GM19372 (cell line): ENCODE data around the gene IGBP1.
"Not testable (repeated sequence)": the region's sequence is repeated elsewhere in the genome, so short reads cannot be mapped to it uniquely, and the experiment has no call there.

Source experiments
- ATAC-seq: cut with Tn5 transposase; IDR thresholded peaks from one replicate; pipeline ENCODE4 v1.9.1; 2021; ENCODE audit warnings: mild to moderate bottlenecking, low read depth, moderate library complexity; ENCODE audit not compliant: unreplicated experiment

IGBP1 gene

GRCh38 chrX:70133303-70134115, at the start of gene IGBP1:
Gene IGBP1 (plus strand): TSS chrX:70133447. CDS start chrX:70133948, 501 bp downstream.
- peak; percentile 90 for ATAC-seq

DNA sequence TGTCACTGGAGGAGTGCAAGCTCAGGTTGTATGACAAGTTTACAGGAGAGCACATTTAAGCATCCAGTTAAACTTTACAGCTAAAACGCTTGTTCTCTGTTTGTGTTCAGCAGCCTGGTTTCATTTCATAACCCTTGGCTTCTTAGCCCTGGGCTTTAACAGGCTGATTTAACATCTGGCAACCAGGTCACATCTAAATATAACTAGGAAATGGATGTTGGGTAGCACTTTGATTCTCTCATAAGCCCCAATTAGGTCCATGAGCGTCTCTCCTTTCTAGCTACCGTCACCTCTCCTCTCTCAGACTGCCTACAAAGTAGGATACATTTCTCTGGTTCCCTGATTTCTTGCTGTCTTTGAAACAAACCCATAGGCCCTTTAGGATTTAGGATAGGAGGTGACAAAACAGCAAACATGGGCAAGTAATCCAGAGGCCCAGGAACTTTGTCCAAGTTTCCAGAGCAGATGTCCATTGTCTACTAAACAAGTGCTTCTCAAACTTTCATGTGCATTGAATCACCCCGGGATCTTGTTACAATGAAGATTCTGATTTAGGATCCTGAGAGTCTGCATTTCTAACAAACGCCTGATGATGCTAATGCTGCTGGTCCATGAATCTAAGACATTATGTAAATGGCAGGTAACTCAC, 48.5 kb upstream of the IGBP1 start:
- ATAC-seq = no peak

- no peak for ATAC-seq
Observed at GRCh38 chrX:70087857-70088630, 45.2 kb upstream of the IGBP1 start.

GRCh38 chrX:70088751-70089150, 44.5 kb upstream of the IGBP1 start:
- no peak for ATAC-seq

- ATAC-seq = no peak
Observed at GRCh38 chrX:70089604-70090297, 43.5 kb upstream of the IGBP1 start.

GRCh38 chrX:70092247-70092646, 41.0 kb upstream of the IGBP1 start:
- ATAC-seq = no peak

DNA sequence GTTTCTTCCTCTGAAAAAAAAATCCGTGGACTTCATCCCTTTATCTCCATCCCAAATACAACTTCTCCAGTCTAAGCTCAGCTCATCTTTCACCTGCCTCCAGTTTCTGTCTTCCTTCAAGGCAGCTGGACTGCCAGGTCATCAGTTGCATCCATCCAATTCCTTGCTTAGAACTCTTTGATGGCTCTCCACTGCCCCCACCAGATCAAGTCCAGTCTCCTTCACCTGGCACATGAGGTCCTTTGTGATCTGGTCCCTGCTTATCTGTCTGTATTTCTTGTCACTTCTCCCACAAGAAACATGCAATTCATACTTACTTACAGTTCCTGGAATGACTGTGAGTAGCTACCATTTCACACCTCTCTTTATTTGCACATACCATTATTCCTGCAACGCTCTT, 37.2 kb upstream of the IGBP1 start:
- no peak for ATAC-seq

DNA sequence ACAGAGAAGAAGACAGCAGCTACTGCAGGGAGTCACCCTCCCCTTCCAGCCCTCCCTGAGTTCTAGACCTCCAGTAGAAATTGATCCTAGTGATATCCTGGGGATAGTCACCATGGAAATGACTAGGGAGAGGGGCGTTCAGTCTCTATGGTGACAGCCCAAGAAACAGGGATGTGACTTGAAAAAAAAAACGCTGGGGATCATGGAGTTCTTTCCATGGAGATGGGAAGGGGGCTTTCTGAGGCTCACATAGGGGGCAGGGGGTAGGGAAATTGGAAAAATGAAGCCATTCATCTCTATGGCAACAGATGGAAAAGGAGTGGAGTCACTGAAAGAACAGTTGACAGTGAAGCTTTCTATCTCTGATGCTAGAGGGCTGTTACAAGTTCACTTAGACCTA, 28.0 kb upstream of the IGBP1 start:
- ATAC-seq = no peak

DNA sequence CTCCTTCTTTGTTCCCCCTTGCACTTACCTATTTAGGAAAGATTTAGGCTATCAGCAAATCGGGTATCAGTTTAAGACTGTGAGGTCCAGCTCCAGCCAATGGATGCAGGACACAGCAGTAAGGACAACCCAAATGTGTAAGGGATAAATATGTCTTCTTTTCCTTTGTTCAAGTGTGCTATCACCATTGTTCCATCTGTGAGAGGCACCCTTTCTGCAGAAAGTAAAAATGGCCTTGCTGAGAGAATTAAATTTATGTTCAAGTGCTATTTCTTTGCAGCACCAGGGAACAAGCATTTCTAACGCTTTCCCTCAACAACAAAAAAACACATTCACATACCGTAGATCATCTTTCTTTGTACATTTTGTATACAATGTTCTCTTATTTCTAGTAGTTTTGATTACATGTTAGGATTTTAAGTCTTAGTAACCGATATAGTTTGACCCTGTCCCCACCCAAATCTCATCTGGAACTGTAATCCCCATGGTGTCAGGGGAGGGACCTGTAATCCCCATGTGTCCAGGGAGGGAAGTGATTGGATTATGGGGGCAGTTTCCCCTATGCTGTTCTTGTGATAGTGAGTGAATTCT, 21.7 kb upstream of the IGBP1 start:
- ATAC-seq = not testable (repeated sequence)

DNA sequence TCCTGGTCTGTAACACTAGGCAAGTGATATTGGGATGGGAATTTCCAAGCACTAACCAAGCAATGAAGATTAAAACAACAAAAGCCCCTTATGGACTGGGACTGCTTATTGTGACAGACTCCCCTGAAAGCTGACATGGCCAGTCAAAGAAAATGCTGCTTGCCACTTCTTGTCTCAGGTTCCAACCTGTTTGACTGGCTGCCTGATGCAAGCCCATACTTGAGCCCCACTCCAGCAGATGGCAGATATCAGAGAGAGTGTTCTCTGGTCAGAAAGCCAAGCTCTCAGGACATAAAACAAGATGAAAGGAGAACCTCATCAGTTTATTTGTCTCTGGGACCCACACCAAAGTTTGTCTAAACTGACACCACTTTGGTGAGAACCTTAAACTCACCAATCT, 15.5 kb upstream of the IGBP1 start:
- ATAC-seq = no peak

GRCh38 chrX:70123014-70123413, 10.2 kb upstream of the IGBP1 start:
- not testable (repeated sequence) for ATAC-seq

- no peak for ATAC-seq
Observed at GRCh38 chrX:70124678-70125077, 8.6 kb upstream of the IGBP1 start.

GRCh38 chrX:70128071-70128470, 5.2 kb upstream of the IGBP1 start:
- ATAC-seq = no peak

- ATAC-seq = no peak
Observed at GRCh38 chrX:70129816-70130215, 3.4 kb upstream of the IGBP1 start.

DNA sequence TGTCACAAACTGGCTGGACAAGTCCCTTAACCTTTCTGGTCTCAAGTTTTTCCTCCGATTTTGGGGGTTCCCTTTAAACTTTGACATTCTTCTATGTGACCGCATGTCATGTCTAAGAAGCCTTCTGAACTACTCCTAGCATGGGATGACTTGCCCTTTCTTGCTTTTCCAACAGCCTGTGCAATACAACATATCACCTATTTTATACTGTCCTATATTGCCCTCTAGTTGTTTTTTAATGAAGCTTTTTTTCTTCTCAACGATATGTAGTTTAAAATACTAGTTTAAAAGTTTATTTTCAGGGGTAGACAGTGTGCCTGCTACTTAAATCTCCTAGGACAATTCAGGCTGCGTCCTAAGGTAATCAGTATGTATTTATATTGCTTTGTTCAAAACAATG, 1.0 kb upstream of the IGBP1 start:
- ATAC-seq = no peak

DNA sequence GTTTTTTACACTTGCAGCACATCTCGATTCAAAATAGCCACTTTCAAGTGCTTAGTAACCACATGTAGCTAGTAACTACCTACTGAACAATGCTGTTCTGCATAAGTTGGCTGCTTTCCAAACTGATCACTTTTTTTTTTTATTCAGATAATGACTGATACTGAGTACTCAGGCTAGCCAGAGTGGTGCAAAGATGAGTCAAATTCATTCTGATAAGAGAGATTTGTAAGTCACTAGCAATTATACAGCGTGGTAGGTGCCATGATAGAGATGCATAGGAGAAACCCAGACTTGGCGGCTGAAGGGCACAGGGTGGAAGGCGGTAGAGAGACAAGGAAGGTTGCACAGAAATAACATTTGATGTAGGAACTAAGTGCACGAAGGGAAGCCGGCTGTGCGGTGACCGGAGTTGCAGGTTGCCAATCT, 357 bp upstream of the IGBP1 start:
- no peak for ATAC-seq

DNA sequence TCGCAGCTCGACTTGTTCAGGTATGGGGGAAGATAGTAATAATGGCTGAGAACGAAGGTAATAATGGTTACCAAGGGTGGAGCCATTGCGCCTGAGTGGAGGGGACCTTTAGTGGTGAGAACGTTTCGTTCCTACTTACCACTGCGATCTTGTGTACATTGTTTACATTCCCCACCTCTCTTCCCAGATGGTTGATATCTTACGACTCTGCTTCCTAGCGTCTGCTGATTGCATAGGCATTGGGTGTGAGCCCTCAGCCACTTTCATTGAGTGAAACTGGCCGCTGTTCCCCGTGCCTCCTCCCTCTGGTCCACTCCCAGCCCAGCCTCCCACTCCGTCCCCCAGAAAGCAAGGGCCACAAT, 850 bp downstream of the IGBP1 start:
- peak; percentile 10 for ATAC-seq

DNA sequence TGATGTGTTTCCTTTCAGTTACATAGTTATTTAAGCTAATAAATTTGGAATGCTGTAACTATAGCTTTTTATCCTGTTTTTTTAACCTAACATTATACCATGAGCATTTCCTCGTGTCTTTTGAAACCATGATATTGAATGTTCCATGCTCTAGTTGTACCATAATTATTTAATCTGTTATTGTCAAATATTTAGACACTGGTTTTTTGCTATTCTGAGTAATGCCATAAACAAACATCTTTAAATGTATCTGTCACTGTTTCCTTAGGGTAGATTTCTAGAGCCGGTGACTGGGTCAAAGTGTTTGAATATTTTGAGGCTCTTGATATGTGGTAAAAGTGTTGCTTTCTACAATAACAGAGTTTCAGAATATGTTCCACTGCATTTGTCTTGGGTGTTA, 5.4 kb downstream of the IGBP1 start:
- ATAC-seq = no peak

DNA sequence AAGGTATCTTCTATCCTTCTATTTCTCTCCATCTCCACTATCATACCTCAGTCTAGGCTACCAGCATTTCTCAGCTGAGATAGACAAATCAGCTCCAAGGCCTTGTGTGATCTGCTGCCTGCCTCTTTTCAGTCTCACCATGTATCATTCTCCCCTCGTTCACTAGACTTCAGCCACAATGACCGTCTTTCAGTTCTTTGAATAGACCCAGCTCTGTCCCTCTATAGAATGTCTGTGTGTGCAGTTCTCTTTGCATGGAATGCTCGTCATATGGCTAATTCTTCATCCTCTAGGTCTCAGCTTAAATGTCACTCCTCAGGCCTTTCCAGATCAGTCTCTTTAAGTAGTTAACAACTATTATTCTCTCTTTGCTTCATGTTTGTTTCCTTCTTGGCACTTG, 6.5 kb downstream of the IGBP1 start:
- ATAC-seq = no peak

- no peak for ATAC-seq
Observed at GRCh38 chrX:70141373-70141772, 8.1 kb downstream of the IGBP1 start.
